Progenitor cell of endocrine pancreas (in vitro differentiated cells): ENCODE data around the gene TBKBP1. TPM values are rescaled to one million over a fixed set of nuclear protein-coding genes. Genes with fewer than 3 reads are reported as not detected.
A peak's percentile ranks its signal among the peaks of the same experiment; 100 is the strongest.

Experiments
- DNase-seq: peaks from one replicate; pipeline ENCODE4 v3.0.0; 2021; ENCODE audit warnings: low spot score; ENCODE audit not compliant: unreplicated experiment
- H3K27ac Mint-ChIP-seq: 2 replicates; pipeline ENCODE4 v1.8.0; 2021; ENCODE audit warnings: mild to moderate bottlenecking, moderate library complexity, mixed read lengths
- H3K27me3 Mint-ChIP-seq: 2 replicates; pipeline ENCODE4 v1.8.0; 2021; ENCODE audit warnings: mixed read lengths
- H3K36me3 Mint-ChIP-seq: 2 replicates; pipeline ENCODE4 v1.8.0; 2022; ENCODE audit warnings: mixed read lengths; ENCODE audit not compliant: insufficient read depth
- H3K4me1 Mint-ChIP-seq: 2 replicates; pipeline ENCODE4 v1.8.0; 2021; ENCODE audit warnings: low read depth, mixed read lengths
- H3K4me3 Mint-ChIP-seq: 2 replicates; pipeline ENCODE4 v1.8.0; 2021; ENCODE audit warnings: low read depth, mild to moderate bottlenecking, moderate library complexity, mixed read lengths
- H3K9me3 Mint-ChIP-seq: 2 replicates; pipeline ENCODE4 v1.8.0; 2021; ENCODE audit warnings: low read depth, mixed read lengths
- CTCF ChIP-seq: fragments of 200-600 bp; sonication (generic); IDR thresholded peaks from one replicate; pipeline ENCODE4 v1.5.0; 2021; ENCODE audit warnings: antibody characterized with exemption, mild to moderate bottlenecking; ENCODE audit not compliant: unreplicated experiment
- total RNA-seq: library from RNA; stranded (reverse); gene quantifications from 2 replicates; pipeline ENCODE4 v1.2.1, GENCODE V29; 2021

TBKBP1 gene
- total RNA-seq, 1 donor from 2014 or later = 21.7 TPM

DNA sequence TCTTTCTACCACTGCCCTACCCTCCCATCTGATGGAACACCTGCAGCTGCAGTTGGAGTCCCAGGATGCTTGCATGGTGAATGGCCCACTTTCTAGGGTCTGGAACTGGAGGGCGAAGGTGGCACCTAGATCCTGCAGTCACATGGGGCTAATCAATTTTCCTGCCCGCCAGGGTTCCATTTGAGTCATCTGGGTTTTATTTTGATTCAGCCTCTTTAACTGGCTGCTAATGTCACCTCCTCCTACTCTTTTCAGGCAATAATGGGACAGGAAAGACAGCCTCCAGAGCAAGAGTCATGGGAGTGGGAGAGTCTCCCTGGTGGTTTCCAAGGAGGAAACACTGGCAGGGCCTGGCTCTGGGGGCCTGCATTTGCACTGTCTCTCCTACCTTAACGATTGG, 3.8 kb upstream of the TBKBP1 start:
- no peak for DNase-seq
- peaks cover 24% of the 10 kb centered on the region for H3K4me1 Mint-ChIP-seq
- H3K27me3 Mint-ChIP-seq = peaks cover 6% of the 10 kb centered on the region
- peaks cover 11% of the 10 kb centered on the region for H3K36me3 Mint-ChIP-seq
- no peaks in the 10 kb centered on the region for H3K9me3 Mint-ChIP-seq
- no peak overlapping the region for H3K27ac Mint-ChIP-seq
- no peak for TF ChIP-seq CTCF
- H3K4me3 Mint-ChIP-seq = no peak overlapping the region

- H3K27ac Mint-ChIP-seq = no peak overlapping the region
- TF ChIP-seq CTCF = no peak
- H3K9me3 Mint-ChIP-seq = no peaks in the 10 kb centered on the region
- peaks cover 17% of the 10 kb centered on the region for H3K4me1 Mint-ChIP-seq
- DNase-seq = no peak
- no peak overlapping the region for H3K4me3 Mint-ChIP-seq
- peaks cover 4% of the 10 kb centered on the region for H3K36me3 Mint-ChIP-seq
- peaks cover 6% of the 10 kb centered on the region for H3K27me3 Mint-ChIP-seq
These were observed 1.6 kb upstream of the TBKBP1 start for GRCh38 chr17:47692137-47692894.

DNA sequence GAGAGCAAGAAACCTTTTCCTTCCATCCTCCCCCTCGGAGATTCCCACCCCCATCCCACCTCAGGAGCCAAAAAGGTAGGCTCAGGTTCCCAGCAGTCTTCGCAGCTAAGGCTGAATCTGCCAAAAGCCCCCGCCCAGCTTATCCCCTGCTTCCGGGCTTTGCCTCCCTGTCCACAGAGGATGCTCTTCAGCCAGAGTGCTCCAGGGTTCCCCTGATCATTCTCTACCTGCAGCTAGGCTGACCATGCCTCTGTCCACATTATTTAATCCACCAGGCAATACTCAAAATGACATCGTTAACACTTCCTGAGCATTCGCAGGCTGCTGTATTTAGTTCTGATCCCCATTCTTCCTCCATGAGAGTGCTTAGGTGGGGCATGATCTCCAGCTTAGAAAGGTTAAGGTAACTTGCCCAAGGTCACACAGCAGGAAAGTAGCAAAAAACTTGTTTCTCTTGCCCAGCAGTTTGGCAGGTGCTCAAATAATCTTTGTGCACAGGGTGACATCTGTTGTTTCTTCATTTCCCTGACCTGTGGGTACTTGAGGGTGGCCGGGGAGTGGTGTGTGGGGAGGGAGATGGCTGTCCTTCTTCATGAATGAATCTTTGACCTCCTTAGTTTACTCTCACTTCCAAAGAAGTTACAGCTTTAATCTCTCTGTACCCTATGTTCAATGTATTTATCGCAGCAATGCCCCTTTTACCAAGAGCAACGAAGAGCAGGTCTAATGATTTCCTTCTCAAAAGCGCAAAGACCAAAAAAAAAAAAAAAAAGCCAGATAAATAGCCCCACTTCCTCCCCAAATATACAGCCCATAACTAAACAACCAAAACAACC, 848 bp upstream of the TBKBP1 start:
- peaks cover 6% of the 10 kb centered on the region for H3K27me3 Mint-ChIP-seq
- H3K4me3 Mint-ChIP-seq = peak overlapping the region; percentile 80
- peaks cover 4% of the 10 kb centered on the region for H3K36me3 Mint-ChIP-seq
- peak overlapping the region; percentile 73 for H3K27ac Mint-ChIP-seq
- no peaks in the 10 kb centered on the region for H3K9me3 Mint-ChIP-seq
- TF ChIP-seq CTCF = no peak
- H3K4me1 Mint-ChIP-seq = peaks cover 16% of the 10 kb centered on the region
- DNase-seq = no peak

- H3K4me3 Mint-ChIP-seq = peak overlapping the region; percentile 90
- H3K27me3 Mint-ChIP-seq = peaks cover 6% of the 10 kb centered on the region
- no peak for TF ChIP-seq CTCF
- no peak for DNase-seq
- H3K4me1 Mint-ChIP-seq = peaks cover 16% of the 10 kb centered on the region
- no peaks in the 10 kb centered on the region for H3K9me3 Mint-ChIP-seq
- peaks cover 4% of the 10 kb centered on the region for H3K36me3 Mint-ChIP-seq
- peak overlapping the region; percentile 82 for H3K27ac Mint-ChIP-seq
These were observed 844 bp downstream of the TBKBP1 start for GRCh38 chr17:47694581-47695428.
